GM18907 (cell line): ENCODE data around the gene ZNF574.
A peak's percentile ranks its signal among the peaks of the same experiment; 100 is the strongest.

Experiments used
- ATAC-seq: cut with Tn5 transposase; IDR thresholded peaks from one replicate; pipeline ENCODE4 v1.9.1; 2021; ENCODE audit warnings: mild to moderate bottlenecking, moderate library complexity; ENCODE audit not compliant: unreplicated experiment

ZNF574 gene

DNA sequence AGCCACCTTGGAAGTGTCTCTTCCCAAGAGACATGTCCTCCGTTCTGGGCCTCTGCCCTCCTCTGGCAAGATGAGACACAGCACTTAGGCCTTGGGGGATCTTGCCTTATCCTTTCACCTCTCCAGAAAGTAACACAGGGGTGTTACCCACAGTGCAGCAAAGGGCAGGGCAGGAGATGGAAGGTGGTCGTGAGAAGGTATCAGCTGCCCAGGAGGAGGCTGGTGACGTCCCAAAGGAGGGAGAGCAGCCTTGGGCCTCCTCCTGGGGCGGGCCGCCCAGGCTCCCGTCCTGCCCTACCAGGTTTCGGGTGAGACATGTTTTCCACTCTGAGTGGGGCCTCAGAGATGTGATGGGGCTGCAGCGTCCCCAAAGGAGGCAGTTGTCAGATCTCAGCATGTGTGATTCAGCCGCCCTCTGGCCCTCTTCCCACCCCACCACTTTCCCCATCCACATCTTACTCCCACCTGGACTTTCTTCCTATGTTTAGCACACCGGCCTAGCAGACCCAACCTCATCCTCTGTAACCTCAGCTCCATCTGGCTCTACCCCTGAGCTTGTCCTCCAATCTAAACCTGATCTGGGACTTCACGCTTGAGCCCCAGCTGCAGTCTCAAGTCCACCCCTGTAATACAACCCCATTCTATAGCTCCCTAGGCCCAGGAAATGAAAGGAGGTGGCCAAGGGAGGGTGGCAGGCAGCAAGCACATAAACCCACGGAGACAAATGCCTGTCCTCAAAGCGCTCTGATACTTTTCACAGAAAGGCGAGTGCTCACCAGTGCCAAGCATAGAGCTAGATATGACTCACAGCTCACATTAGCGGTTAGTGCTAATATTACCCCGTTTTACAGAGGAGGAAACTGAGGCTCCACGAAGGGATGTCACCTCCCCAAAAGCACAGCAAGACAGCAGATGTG lies 47.0 kb downstream of the ZNF574 start:
- no peak for ATAC-seq

DNA sequence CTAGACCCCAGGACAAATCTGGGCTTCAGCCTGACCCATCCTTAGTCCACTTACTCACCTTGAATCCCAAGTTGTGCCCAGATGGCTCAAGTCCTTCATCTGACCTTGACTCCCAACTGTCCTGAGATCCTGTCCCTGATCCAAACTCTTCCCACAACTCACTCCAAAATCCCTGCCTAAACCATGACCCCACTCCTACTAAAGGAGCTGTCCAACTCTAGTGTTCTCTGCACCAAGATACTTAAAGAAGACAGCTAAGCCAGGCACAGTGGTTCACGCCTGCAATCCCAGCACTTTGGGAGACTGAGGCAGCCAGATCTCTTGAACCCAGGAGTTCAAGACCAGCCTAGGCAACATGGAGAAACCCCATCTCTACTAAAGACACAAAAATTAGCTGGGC lies 47.8 kb downstream of the ZNF574 start:
- no peak for ATAC-seq

DNA sequence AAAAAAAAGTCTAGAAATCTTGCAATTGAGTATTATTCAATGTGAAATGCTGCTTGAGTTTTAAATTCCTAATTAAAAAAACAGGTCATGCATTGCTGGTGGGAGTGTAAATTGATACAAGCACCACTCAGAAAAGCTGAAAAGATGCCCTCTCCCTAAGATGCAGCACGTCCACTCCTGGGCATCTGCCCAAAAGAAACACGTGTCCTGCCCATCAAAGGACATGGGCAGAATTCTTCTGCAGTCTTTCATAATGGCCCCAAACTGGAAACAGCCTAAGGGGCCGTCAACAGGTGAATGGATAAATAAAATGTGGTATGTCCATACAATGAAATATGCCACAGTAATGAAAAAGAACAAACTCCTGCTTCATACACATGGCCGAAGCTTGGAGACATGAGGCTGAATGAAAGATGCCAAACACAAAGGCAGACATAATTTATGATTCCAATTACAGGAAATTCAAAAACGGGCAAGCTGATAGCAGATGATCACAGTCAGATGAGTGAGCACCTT lies 48.5 kb downstream of the ZNF574 start:
- no peak for ATAC-seq

DNA sequence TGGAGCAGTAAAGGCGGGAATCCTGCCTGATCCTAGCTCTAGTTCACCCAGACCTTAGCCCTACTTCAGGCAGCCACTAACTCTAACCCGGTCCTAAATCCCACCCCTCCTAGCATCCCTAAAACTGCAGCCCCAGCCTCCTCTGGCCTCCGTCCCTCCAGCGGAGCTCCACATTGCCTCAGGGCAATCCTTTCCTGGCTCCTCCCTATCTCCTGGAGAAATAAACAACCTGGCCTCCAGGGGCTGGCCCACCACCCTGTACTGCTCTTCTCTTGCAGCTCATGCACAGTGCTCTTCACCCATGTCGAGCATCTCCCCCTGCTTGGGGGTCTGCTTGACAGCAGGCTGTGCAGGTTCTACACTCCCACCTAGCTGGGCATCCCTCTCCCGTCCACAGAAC lies 49.6 kb downstream of the ZNF574 start:
- ATAC-seq, result no peak

DNA sequence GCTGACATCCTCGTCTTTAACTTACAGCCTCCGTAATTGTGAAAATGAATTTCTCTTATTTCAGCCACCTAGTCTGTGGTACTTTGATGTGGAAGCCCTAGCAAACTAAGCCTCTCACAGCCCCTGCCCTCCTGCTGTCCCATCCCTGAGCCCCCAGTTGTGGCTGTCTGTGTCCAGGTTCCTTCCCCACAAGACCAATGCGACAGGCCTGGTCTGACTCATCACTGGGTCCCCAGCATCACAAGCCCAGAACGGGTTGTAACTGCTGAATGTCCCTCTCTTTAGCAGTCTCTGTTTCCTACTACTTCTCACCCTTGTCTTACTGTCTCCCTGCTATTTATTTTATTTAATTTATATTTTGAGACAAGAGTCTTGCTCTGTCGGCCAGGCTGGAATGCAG lies 50.6 kb downstream of the ZNF574 start:
- ATAC-seq, result no peak

DNA sequence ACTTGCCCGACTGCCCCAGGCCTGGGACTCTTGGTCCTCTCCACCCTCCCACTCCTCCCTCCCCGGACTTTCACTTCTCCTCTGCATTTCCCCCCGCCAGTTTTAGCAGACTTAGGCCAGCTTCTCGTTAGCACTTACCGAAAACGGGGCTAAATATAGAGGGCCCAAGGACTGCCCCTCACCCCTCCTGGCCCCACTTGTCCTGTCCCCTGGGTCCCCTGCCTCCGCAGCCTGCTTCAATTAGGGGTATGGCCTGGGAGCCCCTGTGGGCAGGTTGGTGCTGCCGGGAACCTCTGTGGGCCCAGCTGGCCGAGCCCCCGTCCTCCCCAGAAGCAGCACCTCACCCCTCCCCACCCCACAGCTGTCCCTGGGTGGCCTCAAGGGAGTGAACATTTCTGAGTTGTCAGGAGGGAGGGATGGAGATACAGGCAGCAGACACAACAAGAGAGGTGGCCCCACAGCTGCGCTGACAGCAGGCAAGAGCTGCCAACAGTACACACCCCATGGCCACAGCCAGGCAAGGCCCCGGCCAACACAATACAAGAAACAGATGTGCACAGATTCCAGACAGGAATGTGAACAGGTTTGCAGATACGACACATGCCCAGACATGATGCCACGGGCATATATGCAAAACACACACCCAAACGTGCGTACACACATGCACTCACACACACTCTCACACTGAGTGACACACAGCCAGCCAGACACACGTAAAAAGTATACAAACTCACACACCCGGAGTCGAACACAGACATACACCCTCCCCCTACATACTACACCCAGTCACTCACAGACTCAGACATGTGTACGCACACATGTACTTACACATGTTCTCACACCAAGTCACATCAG lies 53.7 kb downstream of the ZNF574 start:
- ATAC-seq, result peak; percentile 52

DNA sequence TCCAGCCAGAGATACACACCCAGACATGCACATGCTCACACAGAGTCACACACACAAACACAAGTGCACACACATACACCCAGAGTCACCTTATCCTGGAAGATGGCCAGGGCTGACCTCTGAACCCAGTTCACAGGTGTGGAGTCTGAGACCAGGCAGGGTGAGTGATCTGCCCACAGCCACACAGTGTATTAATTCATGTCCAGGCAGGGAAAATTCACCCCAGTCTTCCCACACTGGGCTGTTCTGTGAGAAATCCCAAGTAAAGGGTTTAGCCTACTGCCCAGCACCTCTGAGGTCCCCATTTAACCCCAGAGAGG lies 54.2 kb downstream of the ZNF574 start:
- no peak for ATAC-seq
